Panc1 (cell line): ENCODE measurements around the gene TGFBI. TPM values are rescaled to one million over a fixed set of nuclear protein-coding genes. Genes with fewer than 3 reads are reported as not detected.

ENCODE experiments used
- ATAC-seq: fragments of 200-7000 bp; cut with Tn5 transposase; 2 replicates; pipeline ENCODE4 v1.9.1; 2020; ENCODE audit warnings: mild to moderate bottlenecking, moderate library complexity
- BruUV-seq: library from RNA; stranded (reverse); fragments of 400-500 nt; replicated peaks from 2 replicates; lab custom pipeline; 2021; lab: Mats Ljungman, UMichigan
- CTCF ChIA-PET: fragments of 300-600 bp; sonication (Branson Sonifier 250); formaldehyde crosslinking; loops from one replicate; lab custom pipeline; 2022; ENCODE audit warnings: antibody characterized with exemption; lab: Charles Lee
- POLR2A ChIA-PET: fragments of 300-600 bp; sonication (Branson Sonifier 250); formaldehyde crosslinking; loops from one replicate; lab custom pipeline; 2022; ENCODE audit warnings: antibody characterized with exemption; lab: Charles Lee
- DNase-seq: peaks from one replicate; pipeline ENCODE4 v3.0.0-alpha.2; 2010; ENCODE audit warnings: low read depth, low spot score
- H3K27ac ChIP-seq: 2 replicates; pipeline ENCODE4 v1.5.1; 2011; ENCODE audit warnings: mild to moderate bottlenecking, low read length, inconsistent platforms
- H3K27me3 ChIP-seq: fragments of 200-500 bp; sonication (Bioruptor generic); 2 replicates; pipeline ENCODE4 v1.6.0; 2014; ENCODE audit warnings: low read length, inconsistent platforms; ENCODE audit not compliant: control insufficient read depth, insufficient read depth
- H3K36me3 ChIP-seq: fragments of 200-500 bp; sonication (Bioruptor generic); 2 replicates; pipeline ENCODE4 v1.5.1; 2014; ENCODE audit warnings: inconsistent platforms, mild to moderate bottlenecking, low read length, moderate library complexity; ENCODE audit not compliant: control insufficient read depth, insufficient read depth
- H3K4me1 ChIP-seq: 2 replicates; pipeline ENCODE4 v1.5.1; 2011; ENCODE audit warnings: inconsistent platforms, mild to moderate bottlenecking, low read length, moderate library complexity; ENCODE audit not compliant: control insufficient read depth, insufficient read depth
- H3K4me3 ChIP-seq, 2 experiments: 2 replicates each; pipeline ENCODE4 v1.5.1; 2011 to 2012; ENCODE audit warnings: low read depth in 2 of 2, low read length in 2 of 2, mild to moderate bottlenecking in 2 of 2, inconsistent platforms in 1 of 2, moderate library complexity in 1 of 2
- H3K9me3 ChIP-seq: fragments of 200-500 bp; sonication (Bioruptor generic); 2 replicates; pipeline ENCODE4 v1.5.1; 2014; ENCODE audit warnings: low read depth, mild to moderate bottlenecking, inconsistent platforms, low read length, moderate library complexity; ENCODE audit not compliant: control insufficient read depth, insufficient read depth
- POLR2AphosphoS5 ChIP-seq: IDR thresholded peaks from 2 replicates; pipeline ENCODE4 v1.6.1; 2012; ENCODE audit warnings: mild to moderate bottlenecking, low read depth, low read length, moderate library complexity
- SIN3A ChIP-seq: IDR thresholded peaks from 2 replicates; pipeline ENCODE4 v1.6.1; 2012; ENCODE audit warnings: low read depth, mild to moderate bottlenecking, low read length, moderate library complexity, borderline replicate concordance; ENCODE audit not compliant: insufficient read depth
- TCF7L2 ChIP-seq: IDR thresholded peaks from 2 replicates; pipeline ENCODE4 v1.6.1; 2011; ENCODE audit warnings: mild to moderate bottlenecking, low read depth, low read length, inconsistent platforms
- in situ Hi-C: cut with HindIII; loops from 2 replicates; pipeline ENCODE4 v1.10.0; 2016; ENCODE audit warnings: low sequenced_read_pairs, low pct_unique_long_range_greater_than_20kb
- intact Hi-C: fragments of 100-400 bp; cut with micrococcal nuclease; formaldehyde crosslinking; loops from one replicate; pipeline ENCODE4 v1.10.0; 2022; ENCODE audit not compliant: unreplicated experiment
- total RNA-seq: library from RNA; stranded (reverse); gene quantifications from one replicate; pipeline ENCODE4 v1.2.1, GENCODE V29; 2021; ENCODE audit not compliant: unreplicated experiment
- TF ChIP-seq, protein P1 (sequence below): fragments of 450-650 bp; IDR thresholded peaks from 2 replicates; pipeline ENCODE4 v1.5.1; 2017; ENCODE audit warnings: mild to moderate bottlenecking
- TF ChIP-seq, protein P2 (sequence below), 2 experiments: IDR thresholded peaks; 2 replicates each; pipeline ENCODE4 v1.6.1; 2011 to 2012; ENCODE audit warnings: low read depth in 2 of 2, control low read depth in 1 of 2, low read length in 1 of 2, mild to moderate bottlenecking in 1 of 2, moderate library complexity in 1 of 2; ENCODE audit not compliant: insufficient read depth in 1 of 2

Gene TGFBI
- total RNA-seq, 1 experiment from 2014 or later = 314 TPM

DNA sequence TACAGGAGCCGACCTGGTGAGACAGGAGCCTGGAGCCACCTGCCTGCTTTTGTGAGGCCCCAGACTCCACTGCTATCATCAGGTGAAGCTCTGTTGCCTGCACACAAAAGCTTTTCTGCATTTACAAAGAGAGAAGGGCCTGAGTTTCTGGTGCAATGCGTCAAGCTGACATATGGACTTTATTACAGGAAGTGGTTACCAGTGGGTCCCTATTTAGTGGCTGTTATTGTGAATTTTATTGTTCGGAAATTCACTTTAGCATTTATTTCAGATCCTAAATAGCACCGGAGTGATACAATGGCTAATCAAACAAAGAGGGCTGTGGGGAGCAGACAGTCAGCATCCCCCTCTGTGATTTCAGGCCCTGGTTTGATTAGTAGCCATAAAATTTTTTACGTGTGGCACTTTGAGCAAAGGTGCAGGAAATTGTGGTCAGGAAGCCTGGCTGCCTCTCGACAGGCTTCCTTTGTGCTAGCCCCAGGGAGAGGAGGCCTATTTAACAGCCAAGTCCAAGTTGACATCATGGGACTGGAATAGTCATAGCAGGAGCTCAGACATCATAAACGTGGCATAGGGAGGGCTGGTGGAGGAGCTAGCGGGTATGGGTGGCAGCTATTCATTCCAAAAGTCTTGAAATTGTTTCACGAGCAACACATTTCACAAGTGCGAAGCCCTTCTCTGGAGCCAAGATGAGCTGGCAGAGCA, 8.4 kb downstream of the TGFBI start:
- no peaks in the 10 kb centered on the region for H3K9me3 ChIP-seq
- intact Hi-C loops = no loop called here
- POLR2A ChIA-PET = interaction anchor here (0.8 to 1.1 kb wide), 2 partner anchors 16 to 18 kb away, joined by 3 to 5 read pairs; no protein-coding TSS in a partner anchor
- peak; percentile 84 for ATAC-seq
- no TSS peak for BruUV-seq
- TF ChIP-seq TCF7L2 = peak; percentile 91
- peak; percentile 40 for TF ChIP-seq POLR2AphosphoS5
- TF ChIP-seq, protein P1, sequence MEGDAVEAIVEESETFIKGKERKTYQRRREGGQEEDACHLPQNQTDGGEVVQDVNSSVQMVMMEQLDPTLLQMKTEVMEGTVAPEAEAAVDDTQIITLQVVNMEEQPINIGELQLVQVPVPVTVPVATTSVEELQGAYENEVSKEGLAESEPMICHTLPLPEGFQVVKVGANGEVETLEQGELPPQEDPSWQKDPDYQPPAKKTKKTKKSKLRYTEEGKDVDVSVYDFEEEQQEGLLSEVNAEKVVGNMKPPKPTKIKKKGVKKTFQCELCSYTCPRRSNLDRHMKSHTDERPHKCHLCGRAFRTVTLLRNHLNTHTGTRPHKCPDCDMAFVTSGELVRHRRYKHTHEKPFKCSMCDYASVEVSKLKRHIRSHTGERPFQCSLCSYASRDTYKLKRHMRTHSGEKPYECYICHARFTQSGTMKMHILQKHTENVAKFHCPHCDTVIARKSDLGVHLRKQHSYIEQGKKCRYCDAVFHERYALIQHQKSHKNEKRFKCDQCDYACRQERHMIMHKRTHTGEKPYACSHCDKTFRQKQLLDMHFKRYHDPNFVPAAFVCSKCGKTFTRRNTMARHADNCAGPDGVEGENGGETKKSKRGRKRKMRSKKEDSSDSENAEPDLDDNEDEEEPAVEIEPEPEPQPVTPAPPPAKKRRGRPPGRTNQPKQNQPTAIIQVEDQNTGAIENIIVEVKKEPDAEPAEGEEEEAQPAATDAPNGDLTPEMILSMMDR = no peak
- TF ChIP-seq, protein P2, sequence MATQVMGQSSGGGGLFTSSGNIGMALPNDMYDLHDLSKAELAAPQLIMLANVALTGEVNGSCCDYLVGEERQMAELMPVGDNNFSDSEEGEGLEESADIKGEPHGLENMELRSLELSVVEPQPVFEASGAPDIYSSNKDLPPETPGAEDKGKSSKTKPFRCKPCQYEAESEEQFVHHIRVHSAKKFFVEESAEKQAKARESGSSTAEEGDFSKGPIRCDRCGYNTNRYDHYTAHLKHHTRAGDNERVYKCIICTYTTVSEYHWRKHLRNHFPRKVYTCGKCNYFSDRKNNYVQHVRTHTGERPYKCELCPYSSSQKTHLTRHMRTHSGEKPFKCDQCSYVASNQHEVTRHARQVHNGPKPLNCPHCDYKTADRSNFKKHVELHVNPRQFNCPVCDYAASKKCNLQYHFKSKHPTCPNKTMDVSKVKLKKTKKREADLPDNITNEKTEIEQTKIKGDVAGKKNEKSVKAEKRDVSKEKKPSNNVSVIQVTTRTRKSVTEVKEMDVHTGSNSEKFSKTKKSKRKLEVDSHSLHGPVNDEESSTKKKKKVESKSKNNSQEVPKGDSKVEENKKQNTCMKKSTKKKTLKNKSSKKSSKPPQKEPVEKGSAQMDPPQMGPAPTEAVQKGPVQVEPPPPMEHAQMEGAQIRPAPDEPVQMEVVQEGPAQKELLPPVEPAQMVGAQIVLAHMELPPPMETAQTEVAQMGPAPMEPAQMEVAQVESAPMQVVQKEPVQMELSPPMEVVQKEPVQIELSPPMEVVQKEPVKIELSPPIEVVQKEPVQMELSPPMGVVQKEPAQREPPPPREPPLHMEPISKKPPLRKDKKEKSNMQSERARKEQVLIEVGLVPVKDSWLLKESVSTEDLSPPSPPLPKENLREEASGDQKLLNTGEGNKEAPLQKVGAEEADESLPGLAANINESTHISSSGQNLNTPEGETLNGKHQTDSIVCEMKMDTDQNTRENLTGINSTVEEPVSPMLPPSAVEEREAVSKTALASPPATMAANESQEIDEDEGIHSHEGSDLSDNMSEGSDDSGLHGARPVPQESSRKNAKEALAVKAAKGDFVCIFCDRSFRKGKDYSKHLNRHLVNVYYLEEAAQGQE (IDR thresholded peaks at IDR 0.05; ENCODE audit: insufficient read depth in 1 of 2, low read depth in 2 of 2, low read length in 1 of 2) = no peak
- TF ChIP-seq SIN3A = no peak
- peak overlapping the region; percentile 81 for H3K27ac ChIP-seq
- in situ Hi-C loops = no loop called here
- CTCF ChIA-PET = no interaction called here
- peaks cover 17% of the 10 kb centered on the region for H3K4me1 ChIP-seq
- H3K27me3 ChIP-seq = no peaks in the 10 kb centered on the region
- H3K4me3 ChIP-seq = no peak overlapping the region
- DNase-seq = no peak
- no peaks in the 10 kb centered on the region for H3K36me3 ChIP-seq

DNA sequence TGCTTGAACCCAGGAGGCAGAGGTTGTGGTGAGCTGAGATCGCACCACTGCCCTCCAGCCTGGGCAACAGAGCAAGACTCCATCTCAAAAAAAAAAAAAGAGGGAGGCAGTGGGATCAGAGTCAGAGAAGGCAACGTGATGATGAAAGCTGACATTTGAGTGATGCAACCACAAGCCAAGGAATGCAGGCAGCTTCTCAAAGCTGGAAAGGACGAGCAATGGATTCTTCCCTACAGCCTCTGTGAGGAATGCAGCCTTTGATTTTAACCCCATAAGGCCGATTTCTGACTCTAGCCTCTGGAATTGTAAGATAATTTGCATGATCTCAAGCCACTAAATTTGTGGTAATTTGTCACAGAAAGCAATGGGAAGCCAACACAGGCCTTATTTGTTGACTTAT, 9.8 kb downstream of the TGFBI start:
- no peak overlapping the region; the same call in 1 of the 2 replicates for H3K27ac ChIP-seq
- H3K9me3 ChIP-seq = no peaks in the 10 kb centered on the region
- no peaks in the 10 kb centered on the region for H3K36me3 ChIP-seq
- POLR2A ChIA-PET = no interaction called here
- in situ Hi-C loops = no loop called here
- no TSS peak for BruUV-seq
- TF ChIP-seq TCF7L2 (no peak), SIN3A (no peak)
- TF ChIP-seq, protein P1 = no peak
- CTCF ChIA-PET = no interaction called here
- intact Hi-C loops = no loop called here
- ATAC-seq (no peak), DNase-seq (no peak)
- H3K4me1 ChIP-seq = peaks cover 21% of the 10 kb centered on the region
- H3K27me3 ChIP-seq = no peaks in the 10 kb centered on the region
- no peak overlapping the region for H3K4me3 ChIP-seq
